ENCODE results near the gene TLX2. TPM values are rescaled to one million over a fixed set of nuclear protein-coding genes. Genes with fewer than 3 reads are reported as not detected.

The TLX2 gene
- polyA plus RNA-seq, 2 of the 4 experiments (the other 2 are of a cell fraction), result 0.05 to 0.37 TPM

DNA sequence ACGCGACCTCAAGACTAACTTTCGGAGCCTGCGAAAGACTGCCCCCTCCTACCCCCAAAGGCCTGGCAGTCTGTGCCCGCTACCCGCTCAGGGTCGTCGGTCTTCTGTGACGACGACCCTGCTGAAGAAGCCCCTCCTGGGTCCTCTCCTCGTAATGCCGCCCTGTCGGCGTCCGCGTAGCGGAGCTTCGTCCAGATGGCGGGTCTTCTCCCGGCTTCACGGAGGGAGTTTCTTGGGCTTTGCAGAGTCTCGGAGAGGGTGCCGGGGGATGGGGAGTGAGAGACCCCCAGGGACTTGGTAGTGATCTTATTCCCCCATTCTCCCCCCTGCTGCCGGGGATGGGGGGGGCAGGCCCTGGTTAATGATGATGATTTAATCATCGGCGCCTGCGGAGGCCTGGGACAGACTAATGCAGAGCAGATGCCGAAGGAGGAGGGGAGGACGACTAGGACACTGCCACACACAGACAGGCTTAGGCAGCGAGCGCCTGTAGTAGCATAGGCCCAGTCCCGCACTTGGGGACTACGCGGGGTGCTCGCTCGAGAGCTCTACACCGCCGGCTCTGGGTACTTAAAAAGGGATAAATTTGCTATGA is 6.2 kb upstream of the TLX2 start:
- TF ChIP-seq, protein P1, sequence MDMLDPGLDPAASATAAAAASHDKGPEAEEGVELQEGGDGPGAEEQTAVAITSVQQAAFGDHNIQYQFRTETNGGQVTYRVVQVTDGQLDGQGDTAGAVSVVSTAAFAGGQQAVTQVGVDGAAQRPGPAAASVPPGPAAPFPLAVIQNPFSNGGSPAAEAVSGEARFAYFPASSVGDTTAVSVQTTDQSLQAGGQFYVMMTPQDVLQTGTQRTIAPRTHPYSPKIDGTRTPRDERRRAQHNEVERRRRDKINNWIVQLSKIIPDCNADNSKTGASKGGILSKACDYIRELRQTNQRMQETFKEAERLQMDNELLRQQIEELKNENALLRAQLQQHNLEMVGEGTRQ (IDR thresholded peaks at IDR 0.05), result no peak
- TF ChIP-seq KDM1A (IDR thresholded peaks at IDR 0.05; ENCODE audit: low read depth) (no peak), ZC3H11A (IDR thresholded peaks at IDR 0.05) (no peak), NPAS2 (CRISPR knock-in tag; IDR thresholded peaks at IDR 0.05; ENCODE audit: borderline replicate concordance) (no peak), NFE2L2 (conservative IDR thresholded peaks at IDR 0.05; ENCODE audit: low read length) (no peak), GATA3 (IDR thresholded peaks at IDR 0.05; ENCODE audit: borderline replicate concordance) (no peak), KDM5A (IDR thresholded peaks at IDR 0.05) (no peak), JUNB (IDR thresholded peaks at IDR 0.05) (no peak), HEYL (CRISPR knock-in tag; IDR thresholded peaks at IDR 0.05) (no peak), RAD21 (conservative IDR thresholded peaks at IDR 0.05 in 1 of 2, IDR thresholded peaks at IDR 0.05 in 1 of 2) (no peak)
- TF ChIP-seq, protein P2, sequence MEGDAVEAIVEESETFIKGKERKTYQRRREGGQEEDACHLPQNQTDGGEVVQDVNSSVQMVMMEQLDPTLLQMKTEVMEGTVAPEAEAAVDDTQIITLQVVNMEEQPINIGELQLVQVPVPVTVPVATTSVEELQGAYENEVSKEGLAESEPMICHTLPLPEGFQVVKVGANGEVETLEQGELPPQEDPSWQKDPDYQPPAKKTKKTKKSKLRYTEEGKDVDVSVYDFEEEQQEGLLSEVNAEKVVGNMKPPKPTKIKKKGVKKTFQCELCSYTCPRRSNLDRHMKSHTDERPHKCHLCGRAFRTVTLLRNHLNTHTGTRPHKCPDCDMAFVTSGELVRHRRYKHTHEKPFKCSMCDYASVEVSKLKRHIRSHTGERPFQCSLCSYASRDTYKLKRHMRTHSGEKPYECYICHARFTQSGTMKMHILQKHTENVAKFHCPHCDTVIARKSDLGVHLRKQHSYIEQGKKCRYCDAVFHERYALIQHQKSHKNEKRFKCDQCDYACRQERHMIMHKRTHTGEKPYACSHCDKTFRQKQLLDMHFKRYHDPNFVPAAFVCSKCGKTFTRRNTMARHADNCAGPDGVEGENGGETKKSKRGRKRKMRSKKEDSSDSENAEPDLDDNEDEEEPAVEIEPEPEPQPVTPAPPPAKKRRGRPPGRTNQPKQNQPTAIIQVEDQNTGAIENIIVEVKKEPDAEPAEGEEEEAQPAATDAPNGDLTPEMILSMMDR (IDR thresholded peaks at IDR 0.05), result no peak
- DNase-seq (ENCODE audit: low read depth in 1 of 2, low spot score in 1 of 2) (no peak), FAIRE-seq (no peak), ATAC-seq (peak; percentile 1 to 11; a peak in 4 of 6 replicates)
- POLR2A ChIA-PET, result interaction anchor here (0.9 to 1.2 kb wide), 2 partner anchors 22 to 25 kb away, joined by 4 to 5 read pairs; partner anchors contain the start of genes AUP1 and HTRA2
- Histone ChIP-seq H3K4me1 (peaks cover 28% of the 10 kb centered on the region), H3K9me3 (no peaks in the 10 kb centered on the region), H3K27ac (peak overlapping the region; percentile 95 to 99), H3K4me3 (peak overlapping the region; percentile 78), H3K4me2 (peak overlapping the region; percentile 93)
- CTCF ChIA-PET, result interaction anchor here (0.5 to 5.0 kb wide), 7 partner anchors 10 to 85 kb away, joined by 3 to 39 read pairs (median 5); partner anchors contain the start of genes AUP1 and HTRA2
- 52% methylated on average over 26 of the region's 38 CpGs for WGBS (ENCODE audit: missing lambda C conversion rate)

DNA sequence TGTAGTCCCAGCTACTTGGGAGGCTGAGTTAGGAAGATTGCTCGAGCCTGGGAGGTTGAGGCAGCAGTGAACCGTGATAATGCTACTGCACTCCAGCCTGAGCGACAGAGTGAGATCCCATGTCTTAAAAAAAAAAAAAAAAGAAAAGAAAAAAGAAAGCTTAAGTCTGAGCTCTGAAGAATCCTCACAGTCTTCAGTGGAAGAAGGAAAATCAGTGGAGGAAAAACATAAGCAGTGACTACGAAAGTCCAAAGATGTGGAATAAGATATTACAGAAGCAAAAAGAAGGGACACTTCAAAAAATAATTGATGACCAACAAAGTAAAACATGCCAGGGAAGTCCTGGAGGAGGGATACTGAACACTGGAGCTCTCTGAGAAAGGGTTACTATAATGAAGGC is 4.0 kb upstream of the TLX2 start:
- Histone ChIP-seq H3K27ac (no peak overlapping the region), H3K4me1 (peaks cover 25% of the 10 kb centered on the region), H3K9me3 (no peaks in the 10 kb centered on the region), H3K4me3 (no peak overlapping the region), H3K4me2 (no peak overlapping the region)
- CTCF ChIA-PET, result interaction anchor here (2.4 to 5.0 kb wide), 3 partner anchors 21 to 77 kb away, joined by 12 to 39 read pairs (median 38); partner anchors contain the start of genes AUP1, CCDC142, HTRA2 and TTC31
- FAIRE-seq (no peak), ATAC-seq (no peak), DNase-seq (ENCODE audit: low read depth in 1 of 2, low spot score in 1 of 2) (no peak)
- POLR2A ChIA-PET, result interaction anchor here (1.0 kb wide), 1 partner anchor 16 kb away, joined by 4 read pairs; the partner anchor contains the start of gene DQX1
- 80% methylated on average over 4 of the region's 4 CpGs for WGBS (ENCODE audit: missing lambda C conversion rate)
- TF ChIP-seq PHF8 (IDR thresholded peaks at IDR 0.05; ENCODE audit: borderline replicate concordance, low read depth) (no peak), CHD2 (IDR thresholded peaks at IDR 0.05; ENCODE audit: low read length, partially characterized antibody) (no peak), HOXA7 (CRISPR knock-in tag; IDR thresholded peaks at IDR 0.05) (no peak), FOSB (CRISPR knock-in tag; IDR thresholded peaks at IDR 0.05) (no peak), JUN (IDR thresholded peaks at IDR 0.05) (no peak), FOXS1 (CRISPR knock-in tag; IDR thresholded peaks at IDR 0.05) (no peak), NFE2L2 (conservative IDR thresholded peaks at IDR 0.05; ENCODE audit: low read length) (no peak), MAZ (IDR thresholded peaks at IDR 0.05; ENCODE audit: borderline replicate concordance, low read depth, low read length) (no peak), NR3C1 (IDR thresholded peaks at IDR 0.05) (no peak), MYC (IDR thresholded peaks at IDR 0.05; ENCODE audit: borderline replicate concordance, low read length) (no peak), TP53 (CRISPR knock-in tag; IDR thresholded peaks at IDR 0.05) (no peak), ZC3H11A (IDR thresholded peaks at IDR 0.05) (no peak), FOSL2 (IDR thresholded peaks at IDR 0.05) (no peak), FOSL2 (CRISPR knock-in tag; IDR thresholded peaks at IDR 0.05) (no peak), HOXB5 (CRISPR knock-in tag; IDR thresholded peaks at IDR 0.05) (no peak)
- TF ChIP-seq, protein P3, sequence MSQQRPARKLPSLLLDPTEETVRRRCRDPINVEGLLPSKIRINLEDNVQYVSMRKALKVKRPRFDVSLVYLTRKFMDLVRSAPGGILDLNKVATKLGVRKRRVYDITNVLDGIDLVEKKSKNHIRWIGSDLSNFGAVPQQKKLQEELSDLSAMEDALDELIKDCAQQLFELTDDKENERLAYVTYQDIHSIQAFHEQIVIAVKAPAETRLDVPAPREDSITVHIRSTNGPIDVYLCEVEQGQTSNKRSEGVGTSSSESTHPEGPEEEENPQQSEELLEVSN (IDR thresholded peaks at IDR 0.05; ENCODE audit: borderline replicate concordance, low read depth), result no peak
- TF ChIP-seq, protein P4, sequence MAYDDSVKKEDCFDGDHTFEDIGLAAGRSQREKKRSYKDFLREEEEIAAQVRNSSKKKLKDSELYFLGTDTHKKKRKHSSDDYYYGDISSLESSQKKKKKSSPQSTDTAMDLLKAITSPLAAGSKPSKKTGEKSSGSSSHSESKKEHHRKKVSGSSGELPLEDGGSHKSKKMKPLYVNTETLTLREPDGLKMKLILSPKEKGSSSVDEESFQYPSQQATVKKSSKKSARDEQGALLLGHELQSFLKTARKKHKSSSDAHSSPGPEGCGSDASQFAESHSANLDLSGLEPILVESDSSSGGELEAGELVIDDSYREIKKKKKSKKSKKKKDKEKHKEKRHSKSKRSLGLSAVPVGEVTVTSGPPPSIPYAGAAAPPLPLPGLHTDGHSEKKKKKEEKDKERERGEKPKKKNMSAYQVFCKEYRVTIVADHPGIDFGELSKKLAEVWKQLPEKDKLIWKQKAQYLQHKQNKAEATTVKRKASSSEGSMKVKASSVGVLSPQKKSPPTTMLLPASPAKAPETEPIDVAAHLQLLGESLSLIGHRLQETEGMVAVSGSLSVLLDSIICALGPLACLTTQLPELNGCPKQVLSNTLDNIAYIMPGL (CRISPR knock-in tag; IDR thresholded peaks at IDR 0.05; ENCODE audit: borderline replicate concordance), result no peak
- TF ChIP-seq, protein P5, sequence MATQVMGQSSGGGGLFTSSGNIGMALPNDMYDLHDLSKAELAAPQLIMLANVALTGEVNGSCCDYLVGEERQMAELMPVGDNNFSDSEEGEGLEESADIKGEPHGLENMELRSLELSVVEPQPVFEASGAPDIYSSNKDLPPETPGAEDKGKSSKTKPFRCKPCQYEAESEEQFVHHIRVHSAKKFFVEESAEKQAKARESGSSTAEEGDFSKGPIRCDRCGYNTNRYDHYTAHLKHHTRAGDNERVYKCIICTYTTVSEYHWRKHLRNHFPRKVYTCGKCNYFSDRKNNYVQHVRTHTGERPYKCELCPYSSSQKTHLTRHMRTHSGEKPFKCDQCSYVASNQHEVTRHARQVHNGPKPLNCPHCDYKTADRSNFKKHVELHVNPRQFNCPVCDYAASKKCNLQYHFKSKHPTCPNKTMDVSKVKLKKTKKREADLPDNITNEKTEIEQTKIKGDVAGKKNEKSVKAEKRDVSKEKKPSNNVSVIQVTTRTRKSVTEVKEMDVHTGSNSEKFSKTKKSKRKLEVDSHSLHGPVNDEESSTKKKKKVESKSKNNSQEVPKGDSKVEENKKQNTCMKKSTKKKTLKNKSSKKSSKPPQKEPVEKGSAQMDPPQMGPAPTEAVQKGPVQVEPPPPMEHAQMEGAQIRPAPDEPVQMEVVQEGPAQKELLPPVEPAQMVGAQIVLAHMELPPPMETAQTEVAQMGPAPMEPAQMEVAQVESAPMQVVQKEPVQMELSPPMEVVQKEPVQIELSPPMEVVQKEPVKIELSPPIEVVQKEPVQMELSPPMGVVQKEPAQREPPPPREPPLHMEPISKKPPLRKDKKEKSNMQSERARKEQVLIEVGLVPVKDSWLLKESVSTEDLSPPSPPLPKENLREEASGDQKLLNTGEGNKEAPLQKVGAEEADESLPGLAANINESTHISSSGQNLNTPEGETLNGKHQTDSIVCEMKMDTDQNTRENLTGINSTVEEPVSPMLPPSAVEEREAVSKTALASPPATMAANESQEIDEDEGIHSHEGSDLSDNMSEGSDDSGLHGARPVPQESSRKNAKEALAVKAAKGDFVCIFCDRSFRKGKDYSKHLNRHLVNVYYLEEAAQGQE (IDR thresholded peaks at IDR 0.05), result no peak
- TF ChIP-seq, protein P6, sequence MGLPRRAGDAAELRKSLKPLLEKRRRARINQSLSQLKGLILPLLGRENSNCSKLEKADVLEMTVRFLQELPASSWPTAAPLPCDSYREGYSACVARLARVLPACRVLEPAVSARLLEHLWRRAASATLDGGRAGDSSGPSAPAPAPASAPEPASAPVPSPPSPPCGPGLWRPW (IDR thresholded peaks at IDR 0.05), result no peak

Data from A549 (cell line).